ENCODE data around the gene DCLK3.

Gene DCLK3

GRCh38 chr3:36709826-36710365 lies 54.5 kb downstream of the DCLK3 start:
- DNase-seq (ENCODE audit: low read depth in 2 of 2): no peak

- no peak for DNase-seq (ENCODE audit: low read depth in 2 of 2)
Measured at GRCh38 chr3:36709281-36709680, 55.1 kb downstream of the DCLK3 start.

DNA sequence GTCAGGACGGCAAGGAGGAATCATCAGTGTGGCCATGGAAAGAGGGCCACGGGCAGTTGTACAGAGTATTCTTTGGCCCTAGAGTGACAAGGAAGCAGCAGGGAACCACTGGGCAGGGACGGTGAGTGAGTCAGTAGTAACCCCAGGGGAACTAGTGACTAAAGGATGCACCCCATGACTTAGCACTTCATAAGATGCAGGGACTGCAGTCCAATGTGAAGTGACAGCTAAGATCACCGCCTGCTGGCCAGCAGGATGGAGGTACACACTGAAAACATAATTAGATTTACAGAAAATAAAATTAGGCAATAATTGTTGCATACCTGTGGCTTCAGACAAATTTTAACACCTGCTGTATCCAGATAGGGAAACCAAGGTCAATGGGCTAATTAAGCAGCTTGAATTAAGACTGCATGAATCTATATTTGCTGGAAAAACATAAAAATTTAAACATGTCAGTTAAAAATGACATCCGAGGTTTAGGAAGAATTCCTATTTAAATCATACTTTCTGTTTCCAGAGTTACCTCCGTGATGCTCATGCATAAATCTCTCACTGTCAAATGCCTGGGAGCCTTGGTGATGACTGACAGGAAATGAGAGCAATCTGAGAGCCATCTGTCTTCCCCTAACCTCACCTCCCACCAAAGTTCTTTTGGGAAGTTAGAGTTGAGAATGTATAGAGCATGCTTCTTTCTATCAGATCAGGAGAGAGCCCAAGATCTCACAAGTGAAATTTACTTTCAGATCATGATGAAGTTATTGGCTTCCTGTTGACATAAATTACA lies 56.5 kb downstream of the DCLK3 start:
- no peak for DNase-seq (ENCODE audit: low read depth in 2 of 2)

DNA sequence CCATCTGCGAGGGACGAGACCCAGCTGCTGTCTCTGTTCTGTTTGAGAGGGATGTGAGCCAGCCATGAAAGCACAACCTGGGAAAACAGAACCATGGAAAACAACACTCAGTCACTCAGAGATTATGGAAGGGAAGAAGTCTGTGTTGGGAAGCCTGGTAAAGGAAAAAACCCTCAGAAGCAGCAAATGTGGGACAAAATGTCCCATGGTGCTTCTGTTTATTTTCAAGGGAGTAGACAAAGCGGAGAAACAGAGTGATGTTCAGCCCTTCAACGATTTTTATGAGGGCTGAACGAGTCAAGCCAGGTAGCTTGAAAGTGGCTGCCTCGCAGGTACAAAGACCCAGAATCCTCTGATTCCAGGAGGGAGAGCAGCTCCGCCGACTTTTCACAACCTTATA lies 59.3 kb downstream of the DCLK3 start:
- no peak for DNase-seq (ENCODE audit: low read depth in 2 of 2)

- DNase-seq (ENCODE audit: low read depth in 2 of 2): no peak
Measured at GRCh38 chr3:36704280-36704679, 60.1 kb downstream of the DCLK3 start.

DNA sequence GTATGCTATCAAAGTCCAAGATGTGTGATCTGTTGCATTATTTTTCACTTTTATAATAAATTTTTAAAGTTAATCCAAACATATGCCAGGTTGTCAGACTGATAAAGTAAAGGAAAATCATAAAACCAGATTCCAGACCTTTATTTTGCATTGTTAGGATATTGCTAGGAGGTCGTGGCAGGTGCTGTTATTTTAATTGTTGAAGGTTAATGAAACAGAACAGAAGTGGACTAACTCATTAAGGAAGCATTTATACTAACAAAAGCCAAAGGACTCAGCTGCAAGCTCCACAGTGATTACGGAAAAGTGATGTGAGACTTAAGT lies 63.1 kb downstream of the DCLK3 start:
- no peak for DNase-seq (ENCODE audit: low read depth in 2 of 2)

DNA sequence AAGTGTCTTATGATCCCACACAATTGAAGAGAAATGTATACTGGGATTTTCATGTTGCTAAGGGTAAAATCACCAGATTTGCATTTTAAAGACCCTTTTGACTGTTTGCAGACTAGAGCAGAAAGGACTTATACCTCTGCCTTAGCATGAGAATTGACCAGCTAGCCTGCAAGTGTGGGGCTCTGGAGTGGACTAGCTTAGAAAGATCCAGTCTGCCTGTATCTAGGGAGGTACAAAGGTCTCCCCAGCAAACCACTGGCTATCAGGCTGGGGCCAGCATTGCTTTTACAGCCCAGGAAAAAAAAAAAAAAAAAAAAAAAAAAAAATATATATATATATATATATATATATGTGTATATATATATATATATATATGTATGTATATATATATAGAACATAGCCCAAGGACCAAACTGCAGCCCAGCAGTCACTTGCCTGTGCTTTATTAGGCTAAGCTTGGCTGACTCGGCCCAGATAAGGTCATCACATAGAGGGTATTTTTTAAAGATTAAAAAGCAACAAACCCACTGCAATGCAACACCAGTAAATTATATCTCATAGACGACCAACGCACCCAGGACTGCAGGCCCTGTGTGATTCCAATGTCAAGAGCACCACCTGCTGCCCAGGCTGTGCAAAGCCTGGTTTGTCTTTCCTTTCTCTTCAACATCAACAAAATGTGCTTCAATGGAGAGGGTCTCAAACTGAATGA lies 63.7 kb downstream of the DCLK3 start:
- DNase-seq (ENCODE audit: low read depth in 2 of 2): peak; percentile 8 to 17

- no peak for DNase-seq (ENCODE audit: low read depth in 2 of 2)
Measured at GRCh38 chr3:36698314-36698713, 66.0 kb downstream of the DCLK3 start.

GRCh38 chr3:36697229-36698001 lies 66.9 kb downstream of the DCLK3 start:
- DNase-seq (ENCODE audit: low read depth in 2 of 2): no peak

GRCh38 chr3:36696799-36697198 lies 67.6 kb downstream of the DCLK3 start:
- no peak for DNase-seq (ENCODE audit: low read depth in 2 of 2)

GRCh38 chr3:36695769-36696137 lies 68.6 kb downstream of the DCLK3 start:
- DNase-seq (ENCODE audit: low read depth in 2 of 2): no peak

DNA sequence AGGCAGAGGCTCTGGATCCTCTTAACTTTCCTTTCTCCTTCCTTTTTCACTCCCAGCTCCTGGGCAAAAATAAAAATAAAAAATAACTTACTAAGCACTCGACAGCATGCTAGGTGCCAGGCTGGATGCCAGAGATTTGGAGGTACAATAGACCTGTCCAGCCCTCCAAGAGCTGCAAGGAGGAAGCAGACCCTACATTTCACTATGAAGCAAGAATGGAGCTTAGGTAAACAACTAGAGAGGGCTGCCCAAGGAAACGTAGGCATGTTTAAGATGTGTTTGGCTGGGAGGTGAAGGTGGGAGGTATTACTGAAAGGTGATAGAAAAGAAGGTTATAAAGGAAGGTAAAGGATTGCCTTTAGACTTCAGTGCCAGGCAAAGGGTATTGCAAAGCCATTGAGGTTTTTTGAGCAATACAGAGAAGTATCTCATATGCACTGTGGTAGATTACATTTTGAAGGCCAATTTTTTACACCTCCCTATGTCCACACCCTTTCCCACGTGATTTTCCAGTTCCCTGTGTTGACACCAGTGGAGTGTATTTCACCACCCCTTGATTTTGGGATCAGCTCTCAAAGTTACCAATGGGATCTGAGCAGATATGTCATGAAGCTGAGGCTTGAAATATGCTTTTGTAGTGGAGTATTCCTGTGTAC lies 69.1 kb downstream of the DCLK3 start:
- no peak for DNase-seq (ENCODE audit: low read depth in 2 of 2)

DNA sequence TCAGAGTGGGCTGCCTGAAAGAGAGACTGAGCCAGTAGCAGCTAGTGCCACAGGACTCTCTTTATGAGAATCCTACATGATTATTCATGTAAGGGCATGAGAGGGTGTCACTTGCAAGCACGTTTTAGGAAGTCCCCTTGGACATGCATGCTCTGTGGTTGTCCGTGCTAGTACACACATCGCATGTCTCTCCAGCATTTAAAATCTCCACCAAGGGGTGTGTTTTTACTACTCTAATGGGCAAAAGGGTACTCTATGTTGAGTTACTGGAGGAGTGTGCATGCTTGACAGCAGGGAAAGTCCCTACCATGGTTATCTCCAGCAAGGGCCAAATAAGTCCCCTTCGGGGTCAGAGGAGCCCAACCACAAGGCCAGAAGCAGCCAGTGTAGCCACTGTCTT lies 70.7 kb downstream of the DCLK3 start:
- DNase-seq (ENCODE audit: low read depth in 2 of 2): no peak

- DNase-seq (ENCODE audit: low read depth in 2 of 2): no peak
Measured at GRCh38 chr3:36689560-36689959, 74.8 kb downstream of the DCLK3 start.

GRCh38 chr3:36688815-36689214 lies 75.5 kb downstream of the DCLK3 start:
- DNase-seq (ENCODE audit: low read depth in 2 of 2): no peak

- DNase-seq (ENCODE audit: low read depth in 2 of 2): no peak
Measured at GRCh38 chr3:36686516-36686915, 77.8 kb downstream of the DCLK3 start.

GRCh38 chr3:36681867-36682266 lies 82.5 kb downstream of the DCLK3 start:
- no peak for DNase-seq (ENCODE audit: low read depth in 2 of 2)

DNA sequence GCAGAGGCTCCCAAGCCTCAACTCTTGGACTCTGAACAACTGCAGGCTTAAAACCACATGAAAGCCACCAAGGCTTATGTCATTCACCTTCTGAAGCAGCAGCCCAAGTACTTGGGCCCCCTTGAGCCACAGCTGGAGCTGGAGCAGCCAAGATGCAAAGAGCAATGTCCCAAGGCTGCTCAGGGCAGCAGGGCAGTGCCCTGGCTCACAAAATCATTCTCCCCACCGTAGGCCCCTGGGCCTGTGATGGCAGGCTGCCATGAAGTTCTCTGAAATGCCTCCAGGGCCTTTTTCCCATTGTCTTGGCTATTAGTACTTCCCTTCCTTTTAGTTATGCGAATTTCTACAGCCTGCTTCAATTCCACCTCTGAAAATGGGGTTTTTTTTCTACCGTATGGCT lies 83.4 kb downstream of the DCLK3 start:
- DNase-seq (ENCODE audit: low read depth in 2 of 2): no peak

DNA sequence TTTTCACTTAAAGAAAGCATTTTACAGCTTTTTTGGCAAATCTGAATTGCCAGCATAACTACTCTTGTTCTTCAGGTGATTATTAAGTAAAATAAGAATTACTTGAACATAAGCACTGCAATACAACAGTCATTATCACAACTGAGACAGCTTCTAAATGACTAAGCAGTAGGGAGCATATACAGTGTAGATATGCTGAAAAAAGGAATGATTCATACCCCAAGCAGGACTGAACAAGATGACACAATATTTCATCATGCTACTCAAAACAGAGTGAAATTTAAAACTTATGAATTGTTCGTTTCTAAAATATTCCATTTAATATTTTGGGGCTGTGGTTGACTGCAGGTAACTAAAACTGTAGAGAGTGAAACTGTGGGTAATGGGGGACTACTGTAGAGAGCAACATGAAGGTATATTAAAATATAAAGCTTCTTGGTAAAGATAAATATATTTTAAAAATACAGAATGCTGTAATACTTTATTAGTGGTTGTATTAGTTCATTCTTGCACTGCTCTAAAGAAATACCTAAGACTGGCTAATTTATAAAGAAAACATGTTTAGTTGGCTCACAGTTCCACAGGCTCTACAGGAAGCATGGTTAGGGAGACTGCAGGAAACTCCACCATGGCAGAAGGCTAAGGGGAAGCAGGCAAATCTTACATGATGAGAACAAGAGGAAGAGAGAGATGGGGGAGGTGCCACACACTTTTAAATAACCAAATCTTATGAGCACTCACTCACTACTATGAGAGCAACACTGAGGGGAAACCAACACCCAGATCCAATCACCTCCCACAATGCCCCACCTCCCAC lies 84.8 kb downstream of the DCLK3 start:
- no peak for DNase-seq (ENCODE audit: low read depth in 2 of 2)

GRCh38 chr3:36678216-36679013 lies 85.9 kb downstream of the DCLK3 start:
- no peak for DNase-seq (ENCODE audit: low read depth in 2 of 2)
